Neural cell (in vitro differentiated cells): ENCODE results near the gene DHCR24.

Experiments used
- EP300 ChIP-seq: fragments of 450-650 bp; conservative IDR thresholded peaks from 2 replicates; pipeline ENCODE4 v1.6.1; 2014; ENCODE audit warnings: antibody characterized with exemption, mild to moderate bottlenecking, moderate library complexity; ENCODE audit not compliant: poor library complexity, severe bottlenecking
- EZH2 ChIP-seq: fragments of 200-600, 300-800 bp; shearing (Covaris generic), sonication (generic); IDR thresholded peaks from 2 replicates; pipeline ENCODE4 v1.6.1; 2014; ENCODE audit warnings: antibody characterized with exemption, low read length, borderline replicate concordance, mild to moderate bottlenecking; ENCODE audit not compliant: insufficient read depth, poor library complexity, severe bottlenecking
- MXI1 ChIP-seq: fragments of 450-650 bp; conservative IDR thresholded peaks from 2 replicates; pipeline ENCODE4 v1.6.1; 2014; ENCODE audit warnings: antibody characterized with exemption, mild to moderate bottlenecking; ENCODE audit not compliant: poor library complexity, severe bottlenecking
- POLR2AphosphoS5 ChIP-seq: IDR thresholded peaks from 2 replicates; pipeline ENCODE4 v1.6.1; 2012
- RAD21 ChIP-seq: fragments of 450-650 bp; conservative IDR thresholded peaks from 2 replicates; pipeline ENCODE4 v1.6.1; 2014; ENCODE audit warnings: antibody characterized with exemption, mild to moderate bottlenecking, moderate library complexity
- SMC3 ChIP-seq: fragments of 450-650 bp; conservative IDR thresholded peaks from 2 replicates; pipeline ENCODE4 v1.6.1; 2014; ENCODE audit warnings: antibody characterized with exemption, mild to moderate bottlenecking, moderate library complexity; ENCODE audit not compliant: poor library complexity
- TAF1 ChIP-seq: IDR thresholded peaks from 2 replicates; pipeline ENCODE4 v1.6.1; 2012; ENCODE audit warnings: low read depth
- TF ChIP-seq, protein P1 (sequence below): IDR thresholded peaks from 2 replicates; pipeline ENCODE4 v1.6.1; 2012; ENCODE audit warnings: borderline replicate concordance
- TF ChIP-seq, protein P2 (sequence below): fragments of 450-650 bp; IDR thresholded peaks from 2 replicates; pipeline ENCODE4 v1.5.1; 2014; ENCODE audit warnings: antibody characterized with exemption, mild to moderate bottlenecking, moderate library complexity; ENCODE audit not compliant: poor library complexity, severe bottlenecking

DNA sequence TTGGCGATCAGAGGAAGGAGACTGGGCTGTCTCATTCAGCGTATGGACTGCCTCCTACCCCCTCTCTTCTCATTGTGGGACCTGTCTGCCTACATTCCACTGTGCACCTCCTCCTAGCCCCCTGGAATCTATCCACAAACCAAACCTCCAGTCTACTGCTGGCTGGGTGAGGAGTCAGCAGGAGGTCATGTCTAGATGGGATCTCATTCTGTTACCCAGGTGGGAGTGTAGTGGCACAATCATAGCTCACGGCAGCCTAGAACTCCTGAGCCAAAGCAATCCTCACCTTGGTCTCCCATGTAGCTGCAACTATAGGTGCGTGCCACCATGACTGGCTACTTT lies 67.8 kb downstream of the DHCR24 start:
- TF ChIP-seq, protein P1, sequence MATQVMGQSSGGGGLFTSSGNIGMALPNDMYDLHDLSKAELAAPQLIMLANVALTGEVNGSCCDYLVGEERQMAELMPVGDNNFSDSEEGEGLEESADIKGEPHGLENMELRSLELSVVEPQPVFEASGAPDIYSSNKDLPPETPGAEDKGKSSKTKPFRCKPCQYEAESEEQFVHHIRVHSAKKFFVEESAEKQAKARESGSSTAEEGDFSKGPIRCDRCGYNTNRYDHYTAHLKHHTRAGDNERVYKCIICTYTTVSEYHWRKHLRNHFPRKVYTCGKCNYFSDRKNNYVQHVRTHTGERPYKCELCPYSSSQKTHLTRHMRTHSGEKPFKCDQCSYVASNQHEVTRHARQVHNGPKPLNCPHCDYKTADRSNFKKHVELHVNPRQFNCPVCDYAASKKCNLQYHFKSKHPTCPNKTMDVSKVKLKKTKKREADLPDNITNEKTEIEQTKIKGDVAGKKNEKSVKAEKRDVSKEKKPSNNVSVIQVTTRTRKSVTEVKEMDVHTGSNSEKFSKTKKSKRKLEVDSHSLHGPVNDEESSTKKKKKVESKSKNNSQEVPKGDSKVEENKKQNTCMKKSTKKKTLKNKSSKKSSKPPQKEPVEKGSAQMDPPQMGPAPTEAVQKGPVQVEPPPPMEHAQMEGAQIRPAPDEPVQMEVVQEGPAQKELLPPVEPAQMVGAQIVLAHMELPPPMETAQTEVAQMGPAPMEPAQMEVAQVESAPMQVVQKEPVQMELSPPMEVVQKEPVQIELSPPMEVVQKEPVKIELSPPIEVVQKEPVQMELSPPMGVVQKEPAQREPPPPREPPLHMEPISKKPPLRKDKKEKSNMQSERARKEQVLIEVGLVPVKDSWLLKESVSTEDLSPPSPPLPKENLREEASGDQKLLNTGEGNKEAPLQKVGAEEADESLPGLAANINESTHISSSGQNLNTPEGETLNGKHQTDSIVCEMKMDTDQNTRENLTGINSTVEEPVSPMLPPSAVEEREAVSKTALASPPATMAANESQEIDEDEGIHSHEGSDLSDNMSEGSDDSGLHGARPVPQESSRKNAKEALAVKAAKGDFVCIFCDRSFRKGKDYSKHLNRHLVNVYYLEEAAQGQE, result no peak
- TF ChIP-seq, protein P2, sequence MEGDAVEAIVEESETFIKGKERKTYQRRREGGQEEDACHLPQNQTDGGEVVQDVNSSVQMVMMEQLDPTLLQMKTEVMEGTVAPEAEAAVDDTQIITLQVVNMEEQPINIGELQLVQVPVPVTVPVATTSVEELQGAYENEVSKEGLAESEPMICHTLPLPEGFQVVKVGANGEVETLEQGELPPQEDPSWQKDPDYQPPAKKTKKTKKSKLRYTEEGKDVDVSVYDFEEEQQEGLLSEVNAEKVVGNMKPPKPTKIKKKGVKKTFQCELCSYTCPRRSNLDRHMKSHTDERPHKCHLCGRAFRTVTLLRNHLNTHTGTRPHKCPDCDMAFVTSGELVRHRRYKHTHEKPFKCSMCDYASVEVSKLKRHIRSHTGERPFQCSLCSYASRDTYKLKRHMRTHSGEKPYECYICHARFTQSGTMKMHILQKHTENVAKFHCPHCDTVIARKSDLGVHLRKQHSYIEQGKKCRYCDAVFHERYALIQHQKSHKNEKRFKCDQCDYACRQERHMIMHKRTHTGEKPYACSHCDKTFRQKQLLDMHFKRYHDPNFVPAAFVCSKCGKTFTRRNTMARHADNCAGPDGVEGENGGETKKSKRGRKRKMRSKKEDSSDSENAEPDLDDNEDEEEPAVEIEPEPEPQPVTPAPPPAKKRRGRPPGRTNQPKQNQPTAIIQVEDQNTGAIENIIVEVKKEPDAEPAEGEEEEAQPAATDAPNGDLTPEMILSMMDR, result no peak
- TF ChIP-seq EP300, result no peak
- TF ChIP-seq POLR2AphosphoS5, result no peak
- no peak for TF ChIP-seq TAF1
- TF ChIP-seq EZH2, result no peak
- no peak for TF ChIP-seq SMC3
- no peak for TF ChIP-seq RAD21
- no peak for TF ChIP-seq MXI1
